ENCODE measurements around the gene C6orf89.
"Not testable (repeated sequence)": the region's sequence is repeated elsewhere in the genome, so short reads cannot be mapped to it uniquely, and the experiment has no call there.

Gene C6orf89

GRCh38 chr6:36888654-36889481 is 3.1 kb downstream of the C6orf89 start:
- DNase-seq, result no peak

- DNase-seq, result no peak
These were observed 4.4 kb downstream of the C6orf89 start for GRCh38 chr6:36890112-36890663.

GRCh38 chr6:36891153-36891552 is 5.4 kb downstream of the C6orf89 start:
- DNase-seq, result not testable (repeated sequence)

- DNase-seq, result no peak
These were observed 8.5 kb downstream of the C6orf89 start for GRCh38 chr6:36893976-36894932.

- DNase-seq, result no peak
These were observed 11.9 kb downstream of the C6orf89 start for GRCh38 chr6:36897609-36898008.

GRCh38 chr6:36904114-36904513 is 18.4 kb downstream of the C6orf89 start:
- no peak for DNase-seq

- DNase-seq, result no peak
These were observed 19.2 kb downstream of the C6orf89 start for GRCh38 chr6:36904851-36905393.

- DNase-seq, result no peak
These were observed 21.0 kb downstream of the C6orf89 start for GRCh38 chr6:36906539-36907325.

- no peak for DNase-seq
These were observed 22.0 kb downstream of the C6orf89 start for GRCh38 chr6:36907781-36908180.

GRCh38 chr6:36908747-36909146 is 23.0 kb downstream of the C6orf89 start:
- DNase-seq, result no peak

- no peak for DNase-seq
These were observed 26.3 kb downstream of the C6orf89 start for GRCh38 chr6:36912030-36912454.

GRCh38 chr6:36912586-36912985 is 26.8 kb downstream of the C6orf89 start:
- no peak for DNase-seq

- DNase-seq, result no peak
These were observed 27.3 kb downstream of the C6orf89 start for GRCh38 chr6:36913082-36913481.

GRCh38 chr6:36914227-36914794 is 28.6 kb downstream of the C6orf89 start:
- DNase-seq, result no peak

GRCh38 chr6:36915599-36915998 is 29.8 kb downstream of the C6orf89 start:
- DNase-seq, result no peak

- no peak for DNase-seq
These were observed 30.4 kb downstream of the C6orf89 start for GRCh38 chr6:36916126-36916525.

- DNase-seq, result no peak
These were observed 31.9 kb downstream of the C6orf89 start for GRCh38 chr6:36917541-36918193.

- DNase-seq, result no peak
These were observed 34.3 kb downstream of the C6orf89 start for GRCh38 chr6:36920049-36920448.

- DNase-seq, result no peak
These were observed 34.8 kb downstream of the C6orf89 start for GRCh38 chr6:36920546-36920945.

- no peak for DNase-seq
These were observed 38.4 kb downstream of the C6orf89 start for GRCh38 chr6:36924131-36924530.

GRCh38 chr6:36924778-36925374 is 39.1 kb downstream of the C6orf89 start:
- no peak for DNase-seq
